Epithelial cell of proximal tubule (primary cell): Measurements from ENCODE around the gene GMPS. TPM values are rescaled to one million over a fixed set of nuclear protein-coding genes. Genes with fewer than 3 reads are reported as not detected.
"Not testable (repeated sequence)": the region's sequence is repeated elsewhere in the genome, so short reads cannot be mapped to it uniquely, and the experiment has no call there.

Source experiments
- DNase-seq: peaks from one replicate; pipeline ENCODE4 v3.0.0-alpha.2; 2011; ENCODE audit warnings: low read depth
- H3K4me3 ChIP-seq: 2 replicates; pipeline ENCODE4 v1.5.1; 2011; ENCODE audit warnings: low read depth, mild to moderate bottlenecking, low read length
- total RNA-seq: library from RNA; depleted of rRNA; stranded (reverse); fragments of >200 nt; gene quantifications from 2 replicates; pipeline ENCODE4 v1.2.3, GENCODE V29; 2015
- TF ChIP-seq, protein P1 (sequence below): conservative IDR thresholded peaks from 2 replicates; pipeline ENCODE4 v1.5.1; 2012; ENCODE audit warnings: low read depth, mild to moderate bottlenecking, low read length

Gene GMPS
- total RNA-seq, 1 donor from 2014 or later, result 59.0 TPM

DNA sequence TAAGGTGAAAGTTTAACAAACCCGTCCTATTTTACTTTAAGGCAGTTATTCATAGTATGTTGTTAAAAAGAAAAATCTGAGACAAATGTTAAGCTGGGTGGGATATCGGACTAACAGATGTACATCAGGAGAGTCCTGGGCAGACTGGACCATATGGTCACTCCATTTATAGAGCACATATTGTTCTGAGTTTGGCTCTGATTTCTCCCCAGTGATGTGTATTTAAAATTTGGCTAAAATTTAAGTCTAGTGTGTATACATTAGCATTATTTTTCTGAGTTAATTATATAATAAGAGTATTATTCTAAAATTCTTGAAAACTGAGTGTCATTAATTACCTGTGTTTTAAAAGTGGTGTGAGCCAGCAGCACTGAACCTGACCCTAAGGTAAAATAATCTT, 6.1 kb downstream of the GMPS start:
- TF ChIP-seq, protein P1, sequence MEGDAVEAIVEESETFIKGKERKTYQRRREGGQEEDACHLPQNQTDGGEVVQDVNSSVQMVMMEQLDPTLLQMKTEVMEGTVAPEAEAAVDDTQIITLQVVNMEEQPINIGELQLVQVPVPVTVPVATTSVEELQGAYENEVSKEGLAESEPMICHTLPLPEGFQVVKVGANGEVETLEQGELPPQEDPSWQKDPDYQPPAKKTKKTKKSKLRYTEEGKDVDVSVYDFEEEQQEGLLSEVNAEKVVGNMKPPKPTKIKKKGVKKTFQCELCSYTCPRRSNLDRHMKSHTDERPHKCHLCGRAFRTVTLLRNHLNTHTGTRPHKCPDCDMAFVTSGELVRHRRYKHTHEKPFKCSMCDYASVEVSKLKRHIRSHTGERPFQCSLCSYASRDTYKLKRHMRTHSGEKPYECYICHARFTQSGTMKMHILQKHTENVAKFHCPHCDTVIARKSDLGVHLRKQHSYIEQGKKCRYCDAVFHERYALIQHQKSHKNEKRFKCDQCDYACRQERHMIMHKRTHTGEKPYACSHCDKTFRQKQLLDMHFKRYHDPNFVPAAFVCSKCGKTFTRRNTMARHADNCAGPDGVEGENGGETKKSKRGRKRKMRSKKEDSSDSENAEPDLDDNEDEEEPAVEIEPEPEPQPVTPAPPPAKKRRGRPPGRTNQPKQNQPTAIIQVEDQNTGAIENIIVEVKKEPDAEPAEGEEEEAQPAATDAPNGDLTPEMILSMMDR, result no peak
- no peak overlapping the region for H3K4me3 ChIP-seq
- no peak for DNase-seq

DNA sequence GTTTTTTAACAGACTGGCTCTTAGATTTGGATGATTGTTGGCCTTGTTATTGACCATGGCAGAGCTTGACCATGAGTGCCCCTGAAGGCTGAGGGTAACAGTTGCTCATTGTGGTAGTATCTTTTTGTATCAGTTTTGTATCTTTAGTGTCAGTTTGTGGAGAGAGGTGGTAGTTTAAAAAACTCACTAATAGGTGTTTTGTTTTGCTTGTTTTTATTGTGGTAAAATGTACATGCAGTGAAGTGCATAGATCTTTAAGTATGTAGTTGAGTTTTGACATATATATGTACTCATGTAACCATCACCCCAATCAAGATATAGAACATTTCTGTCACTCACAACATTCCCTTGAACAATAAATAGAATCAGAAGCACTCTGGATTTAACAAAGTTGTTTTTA, 9.8 kb downstream of the GMPS start:
- DNase-seq, result no peak
- no peak overlapping the region for H3K4me3 ChIP-seq
- TF ChIP-seq, protein P1, result no peak

DNA sequence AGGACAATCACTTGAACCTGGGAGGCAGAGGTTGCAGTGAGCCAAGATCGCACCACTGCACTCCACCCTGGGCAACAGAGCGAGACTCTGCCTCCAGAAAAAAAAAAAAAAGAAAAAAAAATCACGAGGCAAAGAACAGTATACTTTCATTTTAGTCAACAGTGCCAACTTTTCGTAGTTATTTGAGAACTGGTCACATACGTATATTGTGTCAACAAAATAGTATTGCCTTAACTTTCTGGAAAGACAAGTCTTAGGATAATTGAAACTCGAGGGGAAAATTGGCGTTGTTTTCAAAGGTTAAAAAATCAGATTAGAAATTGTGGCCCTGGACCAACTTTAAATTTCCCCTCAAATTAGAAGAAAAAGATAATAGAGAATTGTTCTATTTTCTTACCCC, 13.8 kb downstream of the GMPS start:
- DNase-seq, result no peak
- no peak overlapping the region for H3K4me3 ChIP-seq
- TF ChIP-seq, protein P1, result no peak

DNA sequence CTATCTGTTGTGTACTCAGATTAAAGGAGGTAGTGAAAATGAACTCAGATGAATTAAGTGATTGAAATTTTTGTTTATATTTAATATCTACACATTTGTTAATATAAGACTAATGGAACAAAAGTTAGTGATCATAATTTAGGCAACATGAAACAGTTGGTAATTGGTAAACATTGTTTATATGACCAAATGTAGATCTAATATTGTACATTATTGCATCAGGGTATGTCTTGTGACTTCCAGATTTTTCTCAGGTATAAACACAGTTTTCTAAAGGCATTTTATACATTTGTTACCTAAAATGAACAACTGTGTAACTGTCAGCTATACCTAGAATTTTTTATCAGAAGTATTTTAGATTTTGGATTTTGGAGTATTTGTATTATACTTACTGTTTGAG, 14.8 kb downstream of the GMPS start:
- DNase-seq, result no peak
- TF ChIP-seq, protein P1, result no peak
- H3K4me3 ChIP-seq, result no peak overlapping the region

DNA sequence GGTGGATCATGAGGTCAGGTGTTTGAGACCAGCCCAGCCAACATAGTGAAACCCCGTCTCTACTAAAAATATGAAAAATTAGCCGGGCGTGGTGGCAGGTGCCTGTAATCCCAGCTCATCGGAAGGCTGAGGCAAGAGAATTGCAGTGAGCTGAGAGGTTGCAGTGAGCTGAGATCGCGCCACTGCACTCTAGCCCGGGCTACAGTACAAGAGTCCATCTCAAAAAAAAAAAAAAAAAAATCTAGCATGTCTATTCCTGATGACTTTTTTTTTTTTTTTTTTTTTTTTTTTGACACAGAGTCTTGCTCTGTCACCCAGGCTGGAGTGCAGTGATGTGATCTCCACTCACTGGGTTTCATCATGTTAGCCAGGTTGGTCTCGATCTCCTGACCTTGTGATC, 15.9 kb downstream of the GMPS start:
- not testable (repeated sequence) for DNase-seq, H3K4me3 ChIP-seq

DNA sequence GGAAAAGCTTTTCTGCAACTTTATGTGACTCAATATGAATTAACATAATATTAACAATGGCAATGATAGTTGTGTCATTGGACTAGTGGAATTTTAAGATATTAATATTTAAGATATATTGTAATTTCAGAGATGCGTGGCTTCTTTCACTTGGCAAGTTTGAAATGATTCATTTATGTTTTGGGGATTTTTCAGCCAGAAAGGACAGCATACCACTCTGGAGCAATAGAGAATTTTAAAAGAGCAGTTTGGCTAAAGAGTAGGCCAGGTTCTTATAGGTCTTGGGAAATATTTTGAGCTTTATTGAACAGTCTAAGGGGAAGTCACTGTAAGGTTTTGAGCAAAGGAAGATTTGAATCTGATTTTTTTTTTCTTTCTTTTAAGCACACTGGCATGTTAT, 16.5 kb downstream of the GMPS start:
- TF ChIP-seq, protein P1, result no peak
- no peak for DNase-seq
- H3K4me3 ChIP-seq, result no peak overlapping the region

DNA sequence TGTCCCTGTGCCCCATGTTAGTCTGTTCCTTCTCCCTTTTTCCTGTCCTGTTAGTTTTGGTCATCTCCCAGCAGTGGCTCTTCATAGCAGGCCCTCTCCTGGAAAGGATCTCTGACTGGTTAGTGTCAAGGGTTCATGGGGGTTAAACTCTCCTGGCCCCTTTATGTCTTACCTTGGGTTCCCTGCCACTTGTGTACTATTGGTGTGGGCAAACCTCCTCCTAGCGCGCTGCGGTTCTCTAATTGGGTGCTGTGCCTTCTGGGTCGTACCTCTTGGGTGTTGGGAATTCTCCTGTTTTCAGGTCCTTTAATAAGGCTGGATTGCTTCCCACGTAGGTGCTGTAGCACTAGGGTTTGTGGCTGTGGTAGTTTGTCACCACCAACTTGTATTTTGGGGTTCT, 18.8 kb downstream of the GMPS start:
- H3K4me3 ChIP-seq, result no peak overlapping the region
- TF ChIP-seq, protein P1, result no peak
- no peak for DNase-seq

DNA sequence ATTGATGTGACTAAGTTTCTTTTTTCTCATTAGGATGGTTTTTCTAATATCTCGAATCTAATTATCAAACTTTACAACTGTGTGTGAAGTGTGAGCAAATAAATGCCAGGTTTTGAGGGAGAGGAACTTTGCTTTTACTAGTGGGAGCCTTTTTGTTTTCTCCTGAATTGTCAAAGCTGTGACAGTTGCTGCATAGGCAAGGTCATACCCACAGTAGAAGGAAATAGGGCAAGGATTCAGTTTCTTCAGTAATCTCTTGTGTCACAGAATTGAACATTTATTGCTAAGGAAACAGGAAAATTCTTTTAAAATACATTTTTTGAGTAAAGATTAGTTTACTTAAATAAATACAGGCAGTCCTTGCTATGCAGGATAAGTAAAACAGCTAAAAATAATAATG, 19.5 kb downstream of the GMPS start:
- TF ChIP-seq, protein P1, result no peak
- no peak overlapping the region for H3K4me3 ChIP-seq
- no peak for DNase-seq
